Superior temporal gyrus (tissue), 1 donor: Measurements from ENCODE around the gene MAP4.
A peak's percentile ranks its signal among the peaks of the same experiment; 100 is the strongest.
"Not testable (repeated sequence)": the region's sequence is repeated elsewhere in the genome, so short reads cannot be mapped to it uniquely, and the experiment has no call there.

ENCODE experiments used
- DNase-seq: peaks from one replicate; pipeline ENCODE4 v3.0.0-alpha.2; 2016; ENCODE audit errors: extremely low spot score

The MAP4 gene

DNA sequence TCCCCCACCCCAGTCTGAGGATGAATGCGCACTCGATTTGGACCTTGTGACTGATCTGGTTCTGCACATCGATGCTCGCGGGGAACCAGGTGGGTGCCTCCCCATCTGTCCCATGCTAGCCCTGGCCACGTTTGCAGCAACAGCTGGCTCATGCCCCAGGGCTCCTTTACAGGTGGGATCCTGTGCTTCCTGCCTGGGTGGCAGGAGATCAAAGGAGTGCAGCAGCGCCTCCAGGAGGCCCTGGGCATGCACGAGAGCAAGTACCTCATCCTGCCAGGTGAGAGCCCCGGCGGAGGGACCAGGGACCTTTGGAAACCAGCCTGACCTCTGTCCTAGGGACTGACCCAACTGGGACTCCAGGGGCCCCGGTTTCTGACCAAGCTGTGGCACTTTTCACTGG lies 169.0 kb downstream of the MAP4 start:
- DNase-seq: no peak

- no peak for DNase-seq
Observed at GRCh38 chr3:47846880-47847248, 169.4 kb downstream of the MAP4 start.

DNA sequence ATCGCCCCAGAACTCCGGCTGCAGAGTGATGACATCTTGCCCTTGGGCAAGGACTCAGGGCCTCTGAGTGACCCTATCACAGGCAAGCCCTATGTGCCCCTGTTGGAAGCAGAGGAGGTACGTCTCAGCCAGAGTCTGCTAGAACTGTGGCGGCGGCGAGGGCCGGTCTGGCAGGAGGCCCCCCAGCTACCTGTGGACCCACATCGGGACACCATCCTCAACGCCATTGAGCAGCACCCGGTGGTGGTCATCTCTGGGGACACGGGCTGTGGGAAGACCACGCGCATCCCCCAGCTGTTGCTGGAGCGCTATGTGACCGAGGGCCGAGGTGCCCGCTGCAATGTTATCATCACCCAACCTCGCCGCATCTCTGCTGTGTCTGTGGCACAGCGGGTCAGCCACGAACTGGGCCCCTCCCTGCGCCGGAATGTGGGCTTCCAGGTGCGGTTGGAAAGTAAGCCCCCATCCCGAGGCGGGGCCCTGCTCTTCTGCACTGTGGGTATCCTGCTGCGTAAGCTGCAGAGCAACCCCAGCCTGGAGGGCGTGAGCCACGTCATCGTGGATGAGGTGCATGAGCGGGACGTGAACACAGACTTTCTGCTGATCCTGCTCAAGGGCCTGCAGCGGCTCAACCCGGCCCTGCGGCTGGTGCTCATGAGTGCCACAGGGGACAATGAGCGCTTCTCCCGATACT lies 169.9 kb downstream of the MAP4 start:
- DNase-seq: no peak

GRCh38 chr3:47841786-47842349 lies 174.3 kb downstream of the MAP4 start:
- no peak for DNase-seq

GRCh38 chr3:47838503-47838902 lies 177.7 kb downstream of the MAP4 start:
- DNase-seq: no peak

- peak; percentile 21 for DNase-seq
Observed at GRCh38 chr3:47836986-47837385, 179.2 kb downstream of the MAP4 start.

- DNase-seq: not testable (repeated sequence)
Observed at GRCh38 chr3:47829482-47829881, 186.7 kb downstream of the MAP4 start.

GRCh38 chr3:47825590-47825989 lies 190.6 kb downstream of the MAP4 start:
- DNase-seq: no peak

DNA sequence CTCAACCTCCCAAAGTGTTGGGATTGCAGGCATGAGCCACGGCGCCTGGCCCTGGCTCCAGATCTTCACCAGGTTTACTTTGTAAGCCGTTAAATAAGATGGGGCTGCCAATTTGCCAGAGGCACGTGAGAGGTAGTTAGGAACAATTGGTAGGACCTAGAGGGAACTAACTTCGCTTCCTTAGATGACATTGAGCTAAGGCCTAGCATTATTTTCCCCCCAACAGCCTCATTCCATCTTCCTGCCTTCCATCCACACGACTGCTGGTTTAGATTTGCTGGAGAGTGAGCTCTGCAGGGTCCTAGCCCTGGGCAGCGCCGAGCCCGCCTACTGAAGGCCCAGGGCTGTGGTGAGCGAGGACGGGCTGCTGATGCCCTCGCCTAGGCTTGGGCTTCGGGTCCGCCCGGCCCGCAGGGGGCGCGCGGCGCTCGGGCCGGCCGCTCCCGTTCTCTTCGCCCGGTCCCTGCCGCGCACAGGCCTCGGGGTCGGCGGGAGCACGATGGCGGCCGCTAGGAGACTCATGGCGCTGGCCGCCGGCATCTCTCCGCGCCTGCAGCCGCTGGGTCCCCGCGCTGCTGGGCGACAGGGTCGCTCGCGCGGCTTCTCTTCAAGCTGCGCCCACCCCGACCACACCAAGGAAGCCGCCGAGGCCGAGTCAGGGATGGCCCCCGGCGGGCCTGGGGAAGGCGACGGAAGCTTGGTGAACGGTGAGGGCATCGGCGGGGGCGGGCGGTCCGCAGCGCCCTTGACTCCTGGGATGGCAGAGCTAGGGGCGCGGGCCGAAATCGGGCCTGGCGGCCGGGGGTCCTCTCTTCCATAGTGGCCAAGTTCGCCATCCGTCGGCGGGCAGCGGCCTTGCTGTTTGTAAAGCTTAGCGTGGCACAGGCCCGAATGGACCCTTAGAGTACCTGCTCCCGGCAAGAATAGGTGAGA lies 191.4 kb downstream of the MAP4 start:
- DNase-seq: peak; percentile 82

- DNase-seq: no peak
Observed at GRCh38 chr3:47817609-47818008, 198.6 kb downstream of the MAP4 start.

GRCh38 chr3:47813551-47814177 lies 202.6 kb downstream of the MAP4 start:
- no peak for DNase-seq

DNA sequence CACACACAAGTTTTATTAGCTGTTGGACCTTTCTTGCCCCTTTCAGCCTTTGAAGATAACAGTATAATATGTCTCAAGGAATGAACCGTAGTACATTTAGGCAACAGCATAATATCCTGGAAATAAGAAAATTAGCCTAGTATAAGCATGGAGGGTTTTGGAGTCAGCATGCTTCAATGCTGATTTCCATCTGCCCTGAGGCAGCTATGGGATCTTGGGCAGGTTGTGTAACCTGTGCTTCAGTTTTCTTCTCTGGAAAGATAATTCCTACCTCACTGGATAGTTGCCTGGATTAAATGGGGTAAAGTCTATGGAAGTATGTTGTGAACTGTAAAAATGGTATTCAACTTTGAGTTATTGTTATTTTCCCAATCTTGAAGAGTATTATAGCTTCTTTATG lies 211.6 kb downstream of the MAP4 start:
- DNase-seq: no peak

DNA sequence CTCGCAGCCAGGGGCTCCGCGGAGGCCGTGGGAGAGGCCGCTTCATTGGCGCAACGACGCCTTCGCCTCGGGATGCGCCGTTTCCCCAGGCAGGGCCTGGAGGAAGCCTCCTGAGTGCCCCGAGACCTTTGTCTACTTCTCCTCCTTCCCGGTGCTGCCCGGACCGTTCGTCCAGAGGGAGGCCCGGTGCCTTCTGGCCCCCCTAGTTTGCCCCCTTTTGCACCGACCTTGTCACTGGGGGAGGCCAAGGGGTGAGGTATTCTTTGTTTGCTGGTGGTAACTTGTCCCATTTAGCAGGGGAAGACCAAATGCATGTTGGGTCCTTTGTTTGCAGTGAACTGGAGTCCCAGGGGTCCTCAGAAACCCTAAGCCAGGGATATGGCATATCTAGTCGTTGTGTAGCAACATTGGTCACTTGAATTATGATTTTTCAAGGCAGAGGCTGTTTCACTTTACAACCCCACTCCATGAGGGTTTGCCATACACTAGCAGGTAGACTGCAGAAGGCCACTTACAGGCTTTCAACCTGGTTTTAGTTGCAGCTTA lies 212.7 kb downstream of the MAP4 start:
- no peak for DNase-seq

DNA sequence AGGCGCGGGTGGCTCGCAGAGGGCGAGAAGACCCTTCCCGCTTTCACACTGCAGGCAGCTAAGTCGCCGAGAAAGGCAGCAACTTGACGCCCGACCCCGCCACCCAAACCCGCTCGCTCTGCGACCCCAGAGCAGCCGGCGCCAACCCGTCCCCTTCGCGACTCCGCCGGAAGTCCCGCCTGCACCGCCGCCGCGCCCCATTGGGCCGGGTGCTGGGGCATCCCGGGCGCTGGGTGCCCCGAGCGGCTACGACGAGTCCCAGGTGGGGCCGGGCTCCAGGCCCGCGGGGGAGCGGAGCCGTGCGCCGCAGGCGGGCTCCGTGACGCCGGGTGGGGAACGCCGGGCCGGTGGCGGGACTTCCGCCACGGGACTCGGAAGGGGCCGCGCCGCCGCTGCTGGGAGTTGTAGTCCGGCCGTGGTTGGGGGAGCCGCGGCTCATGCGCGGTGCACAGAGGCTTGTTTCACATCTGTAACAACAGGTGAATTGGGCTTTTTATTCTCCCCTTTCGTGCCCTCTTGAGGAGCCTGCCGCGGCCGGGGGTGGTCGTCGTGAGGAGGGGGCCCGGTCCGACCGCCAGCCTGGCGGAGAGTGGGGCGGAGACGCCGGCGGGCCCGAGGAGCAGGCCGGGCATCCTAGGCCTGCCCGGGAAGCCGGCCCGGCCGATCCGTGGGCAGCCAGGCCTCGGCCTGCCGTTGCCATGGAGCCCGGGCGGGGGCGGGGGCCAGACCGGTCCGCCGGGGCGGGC lies 213.3 kb downstream of the MAP4 start, which contains the start of gene DHX30:
TSS of gene DHX30 (plus strand) at position 405 of the 746 bp plus-strand sequence. CDS start 7,546 bp downstream, outside the sequence.
- DNase-seq: peak; percentile 91
